Lung microvascular endothelial cell (primary cell): ENCODE data around the gene RASGRP2. TPM values are rescaled to one million over a fixed set of nuclear protein-coding genes. Genes with fewer than 3 reads are reported as not detected.

Experiments used
- DNase-seq, 2 donors: peaks; one replicate each; pipeline versions ENCODE4 v3.0.0 to v3.0.0-alpha.2; 2010; ENCODE audit warnings: low read depth in 2 of 2
- total RNA-seq: library from RNA; depleted of rRNA; stranded (reverse); fragments of >200 nt; gene quantifications from 2 replicates; pipeline ENCODE4 v1.2.1, GENCODE V29; 2014

Gene RASGRP2
- total RNA-seq, 1 donor from 2014 or later, result 4.4 TPM

DNA sequence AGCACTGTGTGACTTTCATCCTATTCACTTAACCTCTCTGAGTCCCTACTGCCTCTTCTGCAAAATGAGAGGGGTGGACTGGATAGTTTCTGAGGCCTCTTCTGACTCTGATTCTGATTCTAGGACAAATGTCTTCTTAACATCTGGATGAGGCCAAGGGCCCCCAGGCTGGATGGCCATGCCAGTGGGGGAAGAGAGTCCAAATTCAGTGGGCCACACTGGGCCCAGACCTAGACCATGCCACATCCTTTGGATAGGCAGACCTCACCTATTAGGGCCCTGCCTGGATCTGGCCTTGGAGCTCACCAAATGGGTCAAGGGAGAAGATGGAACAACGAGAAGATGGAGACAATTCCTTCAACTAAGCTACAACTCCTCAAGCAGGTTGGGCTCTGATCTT lies 45.5 kb downstream of the RASGRP2 start:
- no peak for DNase-seq

DNA sequence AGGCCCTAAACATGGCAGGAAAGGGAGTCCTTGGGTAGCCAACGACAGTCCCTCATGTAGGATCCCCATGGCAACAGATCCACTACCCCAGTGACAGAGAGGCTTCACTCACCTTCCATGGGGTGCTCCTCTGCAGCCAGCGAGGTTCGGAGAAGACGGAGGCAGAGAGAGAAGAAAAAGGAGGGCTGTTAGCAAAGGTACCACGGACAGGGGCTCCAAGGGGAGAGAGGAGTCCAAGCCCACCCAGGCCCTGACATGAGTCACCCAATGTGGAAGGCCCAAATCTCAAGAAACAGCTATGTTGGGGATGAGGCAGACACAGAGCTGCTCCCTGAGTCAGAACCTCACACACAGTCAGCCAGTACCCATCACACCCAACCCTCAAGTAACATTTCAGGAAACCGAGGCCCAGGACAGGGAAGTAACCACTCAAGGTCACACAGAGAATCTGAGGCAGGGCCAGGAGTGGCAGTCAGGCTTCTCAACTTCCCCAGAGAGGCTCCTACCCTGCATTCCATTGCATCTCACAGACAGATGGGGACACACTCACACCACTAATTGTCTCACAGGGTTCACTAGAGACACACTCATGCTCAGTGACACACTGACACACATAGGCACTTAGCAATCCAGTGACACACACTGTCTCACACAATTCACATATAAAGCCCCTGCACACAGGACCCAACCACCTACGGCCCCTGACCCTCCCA lies 46.1 kb downstream of the RASGRP2 start:
- DNase-seq, result no peak

DNA sequence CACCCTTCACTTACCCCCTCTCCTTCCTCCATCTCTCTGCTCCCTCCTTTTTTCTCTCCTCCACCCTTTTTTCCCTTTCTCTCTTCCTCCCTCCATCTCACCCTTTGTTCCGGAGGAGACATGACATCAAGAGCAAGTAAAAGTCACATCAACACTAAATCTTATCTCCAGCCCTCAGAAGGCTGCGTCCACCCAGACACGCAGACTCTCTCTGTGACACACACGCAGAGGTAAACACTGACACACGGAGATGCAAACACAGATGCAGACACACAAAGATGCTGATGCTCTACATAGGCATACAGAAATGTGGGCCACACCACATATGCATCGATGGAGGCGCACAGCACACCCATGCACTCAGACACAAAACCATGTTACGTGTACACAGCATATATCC lies 47.9 kb downstream of the RASGRP2 start:
- DNase-seq, result no peak

DNA sequence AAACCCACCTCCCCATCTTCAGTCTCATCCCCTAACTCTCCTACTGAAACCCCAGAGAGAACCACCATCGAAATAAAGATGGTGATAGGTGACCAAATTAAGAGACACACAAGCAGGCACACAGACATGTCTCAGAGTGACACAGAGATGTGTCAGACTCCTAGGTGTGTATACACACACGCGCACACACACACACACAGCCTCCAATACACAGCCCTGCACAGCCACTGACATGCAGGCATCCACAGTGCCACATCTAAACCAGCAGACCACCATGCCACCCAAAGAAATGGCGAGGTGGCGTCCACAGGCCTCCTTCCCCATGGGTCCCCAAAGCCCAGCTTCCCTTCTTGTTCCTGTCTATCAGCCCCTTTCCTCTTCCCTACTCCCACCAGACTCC lies 48.4 kb downstream of the RASGRP2 start:
- DNase-seq, result no peak

DNA sequence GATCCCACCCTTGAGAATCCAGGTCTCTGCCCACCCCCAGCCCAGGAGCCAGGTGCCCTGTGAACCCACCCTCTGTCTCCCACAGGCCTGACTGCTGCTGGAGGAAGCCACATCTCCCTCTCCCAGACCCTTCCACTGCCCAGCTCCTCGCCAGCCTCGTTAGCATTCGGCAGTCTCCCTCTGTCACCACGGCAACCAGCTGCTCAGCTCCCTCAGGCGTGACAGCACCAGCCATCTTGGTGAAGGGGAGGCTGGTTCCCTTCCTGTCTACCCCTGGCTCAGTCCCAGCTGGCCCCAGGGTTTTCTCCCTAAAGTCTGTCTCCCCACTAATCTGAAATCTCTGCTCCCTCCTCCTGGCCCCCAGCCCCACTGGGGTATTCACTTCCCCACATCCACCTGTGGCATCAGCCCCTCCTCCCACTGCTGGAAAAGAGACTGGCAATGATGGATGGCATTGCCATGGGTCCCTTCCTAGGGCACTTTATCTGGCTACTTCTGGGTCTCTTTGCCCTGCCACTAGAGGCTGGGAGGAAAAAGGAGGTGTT lies 49.0 kb downstream of the RASGRP2 start:
- no peak for DNase-seq

DNA sequence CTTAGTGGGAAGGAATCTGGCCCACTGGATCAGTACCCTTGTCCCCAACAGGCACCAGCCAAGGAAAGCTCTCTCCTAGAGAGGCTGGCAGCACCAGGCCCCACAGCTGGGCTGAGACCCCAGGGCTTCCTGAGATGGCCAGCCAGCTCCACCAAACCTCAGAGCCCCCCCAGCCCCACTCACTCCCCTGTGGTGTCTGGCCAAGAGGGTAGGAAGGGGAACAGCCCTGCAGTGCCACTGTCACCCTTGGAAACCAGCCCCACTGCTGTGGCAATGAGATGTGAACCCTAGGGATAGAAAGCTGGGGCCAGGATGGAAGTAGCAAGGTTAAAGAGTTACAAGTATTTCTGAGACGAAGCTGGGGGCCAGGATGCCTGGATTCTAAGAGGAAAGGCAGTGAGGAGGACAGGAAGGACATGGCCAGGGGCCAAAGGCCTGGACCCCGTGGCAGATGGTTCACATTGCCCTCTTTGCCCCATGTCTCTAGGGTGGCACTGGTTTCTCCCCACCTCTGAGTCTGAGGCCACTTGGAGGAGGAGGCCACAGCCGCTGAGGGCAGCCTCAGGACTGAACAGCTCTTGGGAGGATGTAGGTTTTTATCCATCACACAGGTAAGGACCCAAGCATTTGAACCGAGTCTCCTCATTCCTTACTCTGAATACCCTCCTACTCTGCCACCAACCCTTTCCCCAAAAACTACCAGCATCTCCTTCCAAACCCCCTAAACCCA lies 49.8 kb downstream of the RASGRP2 start:
- DNase-seq, result no peak

DNA sequence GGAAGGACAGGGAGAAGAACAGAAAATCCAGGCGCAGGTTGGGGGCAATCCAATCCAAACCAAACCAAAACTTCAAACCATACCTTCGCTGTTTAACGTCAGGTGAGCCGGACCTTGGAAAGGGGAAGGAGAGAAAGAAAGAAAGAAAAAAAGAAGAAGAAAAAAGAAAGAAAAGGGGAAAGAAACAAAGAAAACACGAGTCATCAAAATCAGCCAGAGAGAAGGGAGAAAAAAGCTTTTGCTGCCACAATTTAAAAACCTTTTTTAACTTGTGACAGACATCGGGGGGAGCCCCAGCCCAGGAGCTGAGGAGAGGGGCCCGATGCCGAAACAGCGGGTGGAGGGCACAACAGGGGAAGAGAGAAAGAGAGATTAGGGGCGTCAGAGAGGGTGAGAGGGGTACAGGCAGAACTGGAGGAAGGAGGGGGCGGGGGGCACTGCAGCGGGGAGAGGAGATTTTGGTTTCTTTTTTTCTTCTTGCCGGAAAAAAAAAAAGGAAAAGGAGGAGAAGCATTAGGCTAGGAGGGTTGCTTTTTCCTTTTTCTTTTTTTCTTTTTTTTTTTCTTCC lies 51.1 kb downstream of the RASGRP2 start:
- DNase-seq, result no peak

DNA sequence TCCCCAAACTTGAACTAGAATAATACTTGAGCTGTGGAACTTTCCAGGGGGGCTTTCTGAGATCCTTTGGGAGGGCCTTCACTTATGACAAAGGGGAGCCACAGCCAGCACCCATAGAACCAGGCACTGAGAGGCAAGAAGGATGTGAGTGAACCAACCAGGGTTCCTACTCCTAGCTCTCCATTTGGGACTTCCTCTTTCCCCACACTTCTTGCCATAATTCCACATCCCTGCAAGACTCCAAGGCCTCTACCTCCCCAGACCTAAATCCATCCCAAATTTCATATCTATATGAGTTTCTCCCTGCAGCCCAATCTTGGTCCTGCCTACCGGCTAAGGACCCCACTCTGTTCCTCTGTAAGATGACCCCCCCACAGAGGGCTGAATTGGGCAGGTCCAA lies 52.4 kb downstream of the RASGRP2 start:
- no peak for DNase-seq

DNA sequence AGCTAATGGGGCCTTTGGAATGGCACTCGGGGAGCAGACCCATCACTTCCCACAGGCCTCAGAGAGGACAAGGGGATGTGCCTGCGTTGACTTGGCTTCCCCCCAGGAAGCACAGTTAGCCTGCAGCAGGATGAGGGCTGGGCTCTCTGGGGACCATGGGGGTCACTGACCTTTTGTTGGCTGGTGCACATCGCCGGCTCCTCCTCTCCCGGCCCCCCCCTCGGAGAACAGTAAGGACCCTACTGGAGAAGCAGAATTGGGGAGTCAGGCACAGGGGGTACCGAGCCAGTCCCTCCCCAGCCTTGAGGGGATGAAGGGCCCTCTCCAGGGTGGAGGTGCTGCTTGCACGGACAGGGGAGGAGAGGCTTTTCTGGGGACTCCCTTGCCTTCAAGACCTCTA lies 53.7 kb downstream of the RASGRP2 start:
- no peak for DNase-seq

DNA sequence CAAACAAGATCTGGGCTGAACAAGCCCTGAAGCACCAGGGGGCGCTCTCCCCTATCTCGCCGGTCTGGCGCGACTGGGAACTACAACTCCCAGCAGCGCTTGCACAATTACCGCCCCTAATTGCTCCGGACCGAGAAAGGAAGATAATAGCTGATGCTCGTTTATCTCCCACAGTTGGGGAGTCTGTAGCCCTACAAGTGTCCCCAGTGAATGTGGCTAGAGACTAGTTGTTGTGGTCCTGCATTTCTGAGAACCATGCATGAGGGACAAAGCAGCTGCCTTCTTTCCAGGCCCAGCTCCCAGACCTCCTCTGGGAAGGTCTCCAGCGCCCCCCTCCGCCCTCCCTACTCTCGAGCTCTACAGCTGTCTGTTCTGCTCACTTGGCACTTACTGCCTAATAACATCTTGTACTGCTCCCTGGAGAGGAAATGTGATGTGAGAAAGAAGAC lies 55.4 kb downstream of the RASGRP2 start:
- DNase-seq, result peak; percentile 82 to 89

DNA sequence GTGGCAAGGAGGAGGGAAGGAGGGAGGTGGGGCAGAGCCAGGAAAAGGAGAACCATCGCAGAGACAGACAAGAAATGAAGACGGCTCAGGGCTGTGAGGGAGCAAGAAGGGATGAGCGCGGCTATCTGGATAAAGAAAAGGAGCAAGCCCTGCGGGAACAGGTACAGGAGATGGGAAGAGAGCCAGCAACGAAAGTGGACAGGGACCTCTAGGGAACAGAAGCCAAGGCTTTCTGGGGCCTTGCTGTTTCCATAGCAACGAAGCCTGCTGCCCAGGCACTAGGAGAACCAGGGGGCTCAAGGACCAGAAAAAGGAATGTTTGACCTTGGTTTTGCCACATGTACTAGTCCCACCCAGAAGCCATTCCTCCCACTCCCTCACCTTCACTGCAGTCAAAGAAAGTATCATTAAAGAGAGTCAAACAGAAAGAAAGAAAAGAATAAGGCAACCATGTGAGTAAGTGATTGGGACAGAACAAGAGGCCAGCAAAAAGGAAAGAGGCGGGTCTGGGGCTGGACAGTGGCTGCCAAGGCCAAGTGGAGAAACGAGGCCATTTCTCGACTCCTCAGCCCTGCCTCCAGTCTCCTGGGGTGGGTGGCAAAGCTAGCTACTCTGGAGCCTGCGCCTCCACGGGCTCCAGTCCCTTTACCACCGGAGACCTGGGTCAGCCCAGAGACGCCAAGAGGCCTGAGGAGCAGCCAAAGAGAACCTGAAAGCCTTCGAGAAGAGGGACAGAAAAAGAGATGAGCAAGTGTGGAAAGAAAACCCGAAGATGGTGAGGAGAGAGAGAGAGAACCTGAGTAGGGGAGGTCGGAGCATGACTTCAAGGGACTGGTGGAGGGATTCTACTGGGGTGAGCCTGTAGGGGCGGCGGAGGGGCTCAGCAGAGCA lies 56.1 kb downstream of the RASGRP2 start:
- no peak for DNase-seq

DNA sequence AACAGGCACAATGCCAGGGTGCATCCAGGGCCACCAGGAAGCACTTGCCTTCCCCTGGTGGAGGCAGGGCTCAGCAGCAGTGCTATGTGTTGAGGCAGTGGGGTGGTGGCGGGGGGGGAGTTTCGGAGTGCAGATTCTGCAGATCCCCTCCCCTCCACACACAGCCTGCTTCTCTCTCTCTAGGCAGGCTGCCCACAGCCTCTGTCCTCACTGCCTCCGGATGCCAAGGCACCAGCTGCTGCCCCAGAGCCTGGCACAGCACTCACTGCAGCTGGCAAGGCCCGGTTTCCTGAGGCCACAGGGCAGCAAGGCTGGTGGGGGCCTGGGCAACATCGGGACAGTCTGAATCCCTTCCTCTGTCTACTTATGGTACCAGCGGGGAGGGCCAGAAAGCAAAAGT lies 56.7 kb downstream of the RASGRP2 start:
- DNase-seq, result peak in 1 of 2 donors; percentile 26

DNA sequence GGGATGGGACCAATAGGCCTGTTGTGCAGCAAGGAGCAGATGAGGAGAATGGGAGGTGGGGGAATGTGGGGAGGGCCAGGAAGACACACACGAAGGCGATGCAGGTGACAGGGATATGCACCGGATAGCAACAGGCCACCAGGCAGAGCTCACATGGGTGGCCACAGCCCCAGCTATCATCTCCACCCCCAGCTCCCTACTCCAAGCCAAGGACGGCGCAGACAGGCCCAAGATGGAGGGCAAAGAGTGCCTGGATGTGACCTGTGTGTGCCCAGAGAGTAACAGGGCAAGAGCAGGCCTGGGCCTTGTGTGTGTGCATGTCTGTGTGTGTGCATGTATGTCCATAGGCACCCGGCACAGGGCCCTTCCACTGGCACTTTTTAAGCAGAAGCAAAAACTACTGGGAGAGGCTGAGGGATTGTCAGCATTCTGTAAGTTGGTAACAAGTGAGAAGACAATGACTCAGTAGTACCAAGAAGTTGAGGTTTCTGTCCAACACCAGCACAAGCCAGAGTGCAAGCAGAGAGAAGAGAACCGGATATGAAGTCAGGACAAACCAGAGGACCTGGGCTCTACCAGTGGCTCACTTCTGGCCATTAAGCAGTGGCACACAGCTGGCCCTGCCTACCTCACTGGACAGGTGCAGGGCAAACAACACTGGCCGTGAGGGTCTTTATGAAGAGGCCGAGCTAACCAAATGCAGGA lies 57.3 kb downstream of the RASGRP2 start:
- DNase-seq, result no peak

DNA sequence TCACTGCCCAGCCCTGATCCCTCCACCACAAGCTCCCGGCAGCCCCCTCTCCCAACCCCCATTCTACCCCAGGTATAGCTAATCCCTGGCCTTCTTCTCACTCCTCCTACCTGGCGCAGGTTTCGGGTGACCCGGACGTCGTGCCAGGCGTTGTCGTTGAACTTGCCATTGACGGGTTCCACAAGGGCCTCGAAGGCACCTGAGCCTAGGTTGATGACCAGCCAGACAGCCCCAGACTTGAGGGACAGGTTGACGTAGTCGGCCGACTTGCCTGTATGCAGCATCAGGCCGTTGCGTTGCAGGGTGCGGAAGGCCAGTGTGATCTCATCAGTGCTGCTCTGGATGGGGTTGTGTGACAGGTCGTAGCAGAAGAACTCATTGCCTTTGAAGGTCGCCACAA lies 58.4 kb downstream of the RASGRP2 start:
- DNase-seq, result no peak

DNA sequence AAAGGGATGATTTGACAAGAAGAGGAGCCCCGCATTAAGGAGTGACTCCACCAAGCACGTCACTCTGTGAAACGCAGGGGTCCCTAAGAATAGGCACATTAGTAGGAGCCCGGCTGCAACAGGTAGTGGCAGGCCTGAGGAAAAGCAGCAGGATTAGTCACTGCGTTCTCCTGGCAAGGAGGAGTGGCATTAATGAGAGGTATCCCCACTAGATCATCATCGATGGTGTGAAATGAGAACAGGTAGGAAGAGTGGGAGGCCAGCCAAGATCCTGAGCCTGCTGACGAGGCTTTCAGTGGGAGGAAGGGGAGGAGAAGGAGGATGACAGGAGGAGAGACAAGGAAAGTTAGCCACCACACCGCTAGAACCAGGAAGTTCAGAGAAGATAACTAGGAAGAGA lies 59.6 kb downstream of the RASGRP2 start:
- DNase-seq, result no peak

DNA sequence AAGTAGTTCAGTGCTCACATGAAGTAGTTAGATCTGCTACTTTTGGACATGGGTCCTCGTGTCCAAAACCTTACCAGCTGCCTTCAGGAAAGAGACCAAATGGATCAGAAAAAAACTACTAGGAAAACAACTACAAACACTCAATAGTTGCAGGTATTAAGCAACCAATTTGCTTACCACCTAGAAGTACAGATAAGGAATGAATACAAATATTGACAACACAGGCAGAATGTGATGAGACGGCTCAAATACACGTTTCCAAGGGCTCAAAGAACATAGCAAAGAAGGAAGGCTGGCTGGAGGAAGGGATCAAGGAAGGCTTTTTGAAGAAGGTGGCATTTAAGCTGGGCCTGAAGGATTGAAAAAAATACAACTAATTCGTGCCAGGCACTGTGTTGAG lies 62.8 kb downstream of the RASGRP2 start:
- no peak for DNase-seq

DNA sequence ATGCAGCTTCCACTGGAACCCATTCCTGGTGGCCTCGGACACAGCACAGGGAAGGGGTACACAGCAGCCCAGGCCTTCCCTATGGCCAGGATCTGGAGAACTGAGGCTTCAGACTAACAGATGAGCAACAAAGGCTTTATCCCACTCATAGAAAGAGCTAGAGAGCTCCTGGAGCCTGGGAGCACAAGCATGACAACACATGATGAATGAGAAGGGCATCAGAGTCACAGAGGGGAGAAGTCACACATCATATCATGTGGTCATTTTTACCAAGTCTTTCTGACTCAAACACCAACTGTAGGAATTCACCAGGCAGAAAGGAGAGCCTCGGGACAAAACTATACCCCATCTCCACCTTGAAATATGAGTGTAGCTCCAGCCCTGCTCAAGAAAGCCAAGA lies 64.1 kb downstream of the RASGRP2 start:
- DNase-seq, result no peak

DNA sequence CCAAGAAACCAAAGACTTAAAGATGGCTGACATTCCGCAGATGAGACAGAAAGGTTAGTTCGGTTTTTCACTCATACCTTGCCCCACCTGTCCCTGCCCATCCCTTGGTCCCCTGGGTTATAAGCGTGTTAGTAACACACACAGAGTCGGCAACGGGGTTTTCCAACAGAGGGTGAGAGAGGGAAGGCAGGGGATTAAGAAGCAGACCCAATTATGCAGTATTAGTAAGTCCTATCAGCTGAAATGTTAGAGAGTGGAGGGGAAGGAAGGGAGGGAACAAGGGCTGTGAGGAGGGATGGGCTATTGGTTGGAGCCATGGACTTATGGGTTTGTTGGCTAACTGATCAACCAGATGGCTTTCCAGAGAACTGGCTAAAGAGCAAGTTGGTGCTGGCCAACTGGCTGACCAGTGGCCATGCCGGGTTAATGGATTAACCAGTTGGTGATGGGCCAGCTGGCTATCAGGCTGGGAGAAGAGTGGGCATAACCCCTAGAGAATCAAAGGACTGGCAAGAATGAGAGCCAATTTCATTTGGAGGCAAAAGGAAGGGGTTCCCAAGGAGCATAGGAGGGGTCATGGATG lies 66.4 kb downstream of the RASGRP2 start:
- no peak for DNase-seq
